Measurements from ENCODE around the gene TPPP3. TPM values are rescaled to one million over a fixed set of nuclear protein-coding genes. Genes with fewer than 3 reads are reported as not detected.

TPPP3 gene
- total RNA-seq, 6 donors from 2014 or later, result 40.0 to 167 (median 112) TPM

GRCh38 chr16:67403976-67404555 lies 10.8 kb upstream of the TPPP3 start:
- peak in 1 of 2 donors; percentile 4 for ATAC-seq (ENCODE audit: low FRiP score in 2 of 2)
- WGBS, 2 donors, result 52 to 57% methylated on average over 10 to 12 of the region's 12 CpGs

GRCh38 chr16:67400901-67401300 lies 7.6 kb upstream of the TPPP3 start:
- Histone ChIP-seq H3K9me3 (no peaks in the 10 kb centered on the region), H3K4me1 (peaks cover 29 to 56% (median 35%) of the 10 kb centered on the region in 4 donors), H3K36me3 (no peaks in the 10 kb centered on the region), H3K27me3 (no peaks in the 10 kb centered on the region), H3K4me3 (no peak overlapping the region), H3K27ac (no peak overlapping the region)
- TF ChIP-seq POLR2AphosphoS5 (IDR thresholded peaks at IDR 0.05), result no peak
- no peak for TF ChIP-seq EP300 (IDR thresholded peaks at IDR 0.05)
- no peak for TF ChIP-seq CTCF (IDR thresholded peaks at IDR 0.05)
- TF ChIP-seq POLR2A (IDR thresholded peaks at IDR 0.05), result no peak
- no peak for ATAC-seq (ENCODE audit: low FRiP score in 2 of 2)
- peak in 1 of 2 donors; percentile 52 for DNase-seq
- WGBS, 2 donors, result 92 to 100% methylated on average over 3 to 14 of the region's 14 CpGs

More at GRCh38 chr16:67403976-67404555, 10.8 kb upstream of the TPPP3 start:
- H3K4me3 ChIP-seq, result no peak overlapping the region
- H3K27me3 ChIP-seq, result no peaks in the 10 kb centered on the region
- H3K4me1 ChIP-seq, result peaks cover 17 to 31% (median 21%) of the 10 kb centered on the region in 4 donors
- no peaks in the 10 kb centered on the region for H3K36me3 ChIP-seq
- H3K27ac ChIP-seq, result peak overlapping the region; percentile 66 to 77 (median 76)
- DNase-seq, result peak in 1 of 2 donors; percentile 36
- H3K9me3 ChIP-seq, result no peaks in the 10 kb centered on the region
- TF ChIP-seq CTCF (IDR thresholded peaks at IDR 0.05) (no peak), POLR2A (IDR thresholded peaks at IDR 0.05) (no peak), EP300 (IDR thresholded peaks at IDR 0.05) (no peak), POLR2AphosphoS5 (IDR thresholded peaks at IDR 0.05) (no peak)

DNA sequence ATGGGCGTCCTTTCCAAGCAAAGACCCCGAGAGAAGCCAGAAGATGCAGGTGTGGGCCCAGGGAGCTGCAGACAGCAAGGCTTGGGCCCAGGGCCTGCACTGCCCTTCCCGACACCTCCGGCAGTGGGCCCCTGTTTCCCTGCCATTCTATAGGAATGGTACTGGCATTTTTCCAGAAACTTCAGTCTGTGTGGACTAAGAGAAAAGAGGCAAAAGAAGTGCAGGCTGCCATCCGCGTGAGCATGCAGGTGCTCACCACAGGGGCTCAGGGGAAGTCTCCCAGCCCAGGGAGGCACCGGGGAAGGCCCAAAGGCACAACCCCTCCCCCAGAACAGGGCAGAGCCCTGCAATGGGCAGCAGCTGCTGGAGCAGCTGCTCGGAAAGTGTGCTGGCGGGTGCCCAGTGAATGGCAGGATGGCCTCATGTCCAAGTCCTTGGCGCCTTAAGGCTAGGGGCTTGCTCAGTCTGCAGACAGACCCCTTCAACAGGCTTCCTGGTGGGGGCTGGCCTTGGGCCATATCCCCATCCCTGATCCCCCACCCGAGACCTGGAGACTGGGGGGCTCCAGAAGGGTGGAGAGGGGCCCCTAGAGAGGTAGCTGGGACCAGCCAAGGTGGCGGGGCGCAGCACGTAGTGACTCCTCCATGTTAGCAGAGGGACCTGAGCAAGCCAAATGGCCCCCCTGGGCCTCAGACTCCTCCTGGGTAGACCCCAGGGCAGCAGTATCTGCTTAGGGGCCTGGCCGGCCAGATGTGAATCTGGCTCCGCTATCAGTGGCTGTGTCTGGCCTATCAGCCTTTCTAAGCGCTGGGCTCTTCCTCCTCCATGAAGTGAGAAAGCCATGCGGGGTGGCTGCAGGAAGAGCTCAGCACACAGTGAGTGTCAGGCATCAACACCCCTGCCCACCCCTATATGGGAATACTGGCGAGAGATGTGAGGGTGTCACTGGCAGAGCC lies 6.7 kb upstream of the TPPP3 start:
- Histone ChIP-seq H3K27ac (no peak overlapping the region), H3K9me3 (no peaks in the 10 kb centered on the region), H3K36me3 (no peaks in the 10 kb centered on the region), H3K4me1 (peaks cover 36 to 59% (median 42%) of the 10 kb centered on the region in 4 donors), H3K27me3 (no peaks in the 10 kb centered on the region), H3K4me3 (no peak overlapping the region)
- no peak for TF ChIP-seq POLR2A (IDR thresholded peaks at IDR 0.05)
- peak in 3 of 6 experiments; percentile 3 to 25 (median 13) for TF ChIP-seq CTCF (IDR thresholded peaks at IDR 0.05)
- 74 to 84% methylated on average over 11 to 18 of the region's 19 CpGs for WGBS, 2 donors
- ATAC-seq (ENCODE audit: low FRiP score in 2 of 2), result no peak
- peak in 1 of 2 donors; percentile 49 for DNase-seq

GRCh38 chr16:67399218-67399733 lies 6.0 kb upstream of the TPPP3 start:
- Histone ChIP-seq H3K36me3 (no peaks in the 10 kb centered on the region), H3K27ac (no peak overlapping the region), H3K9me3 (no peaks in the 10 kb centered on the region), H3K27me3 (peaks cover 0 to 3% (median 0%) of the 10 kb centered on the region in 4 donors), H3K4me3 (no peak overlapping the region), H3K4me1 (peaks cover 35 to 61% (median 42%) of the 10 kb centered on the region in 4 donors)
- 39 to 88% methylated on average over 11 to 36 of the region's 42 CpGs for WGBS, 2 donors
- DNase-seq (peak; percentile 59 to 95), ATAC-seq (ENCODE audit: low FRiP score in 2 of 2) (peak; percentile 54 to 58)
- no peak for TF ChIP-seq EP300 (IDR thresholded peaks at IDR 0.05)
- peak; percentile 74 to 91 (median 84) for TF ChIP-seq CTCF (IDR thresholded peaks at IDR 0.05)
